ENCODE measurements around the gene ABI3BP. TPM values are rescaled to one million over a fixed set of nuclear protein-coding genes. Genes with fewer than 3 reads are reported as not detected.

Gene ABI3BP
- total RNA-seq, 1 donor from 2014 or later = 26.2 TPM

DNA sequence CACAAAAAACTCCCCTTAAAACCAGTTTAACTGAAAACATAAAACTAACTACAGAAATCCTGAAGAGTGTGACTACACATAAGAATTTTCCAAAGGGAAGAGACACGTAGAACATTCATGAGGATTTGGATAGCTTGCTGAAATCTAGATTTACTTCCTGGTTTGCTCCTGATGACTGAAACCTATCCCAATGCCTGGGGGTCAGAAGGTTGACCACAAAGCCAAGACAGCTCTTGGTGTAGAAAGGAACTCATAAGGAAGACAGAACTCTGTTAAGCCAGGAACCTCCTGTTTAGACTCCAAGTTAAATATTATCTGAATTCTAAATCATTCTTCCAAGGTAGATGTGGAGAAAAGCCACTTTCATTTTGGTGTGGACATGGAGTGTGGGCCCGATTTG is 191.1 kb downstream of the ABI3BP start:
- intact Hi-C loops (cut with DNase I) = no loop called here
- DNase-seq (ENCODE audit: low spot score) = no peak

DNA sequence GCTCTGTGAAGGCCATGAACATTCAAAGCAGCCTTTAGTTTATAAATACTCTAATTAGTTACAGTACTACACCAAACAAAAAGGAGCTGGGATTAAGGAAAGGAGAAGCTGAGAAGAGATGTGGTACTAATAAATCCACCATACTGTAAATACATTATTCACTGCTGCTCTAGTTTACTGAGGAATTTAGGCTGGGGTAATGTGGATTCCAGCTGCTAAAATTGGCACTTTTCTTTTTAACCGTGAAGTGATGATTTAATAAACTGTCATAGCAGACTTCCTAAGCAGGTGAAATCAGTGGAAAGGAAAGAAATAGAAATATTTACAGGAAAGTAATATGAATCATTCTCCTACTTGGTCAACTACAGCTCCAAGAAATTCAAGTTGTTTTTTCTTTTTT is 195.2 kb downstream of the ABI3BP start:
- no peak for DNase-seq (ENCODE audit: low spot score)
- intact Hi-C loops (cut with DNase I) = loop anchor here (10.0 kb wide), 1 partner anchor 333 kb away; no protein-coding TSS in a partner anchor

DNA sequence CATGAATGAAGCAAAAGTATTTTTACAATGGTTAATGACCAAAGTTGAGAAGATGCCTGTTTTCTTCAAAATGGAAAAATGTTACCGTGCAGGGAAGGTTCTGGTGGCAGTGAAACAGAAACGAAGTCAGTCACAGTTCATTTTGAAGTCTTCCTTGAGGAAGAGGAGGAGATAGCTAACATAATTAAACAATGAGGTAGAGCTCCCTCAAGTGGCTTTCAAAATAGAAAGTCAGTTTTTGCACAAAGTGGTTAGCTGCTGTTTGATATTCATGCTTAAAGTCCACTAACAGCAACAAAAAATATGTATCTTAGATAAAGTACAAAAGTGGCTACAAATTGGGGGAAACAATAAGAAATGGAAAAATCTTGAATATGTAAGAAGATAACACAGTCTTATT is 196.7 kb downstream of the ABI3BP start:
- intact Hi-C loops (cut with DNase I) = loop anchor here (10.0 kb wide), 1 partner anchor 332 kb away; no protein-coding TSS in a partner anchor
- no peak for DNase-seq (ENCODE audit: low spot score)

DNA sequence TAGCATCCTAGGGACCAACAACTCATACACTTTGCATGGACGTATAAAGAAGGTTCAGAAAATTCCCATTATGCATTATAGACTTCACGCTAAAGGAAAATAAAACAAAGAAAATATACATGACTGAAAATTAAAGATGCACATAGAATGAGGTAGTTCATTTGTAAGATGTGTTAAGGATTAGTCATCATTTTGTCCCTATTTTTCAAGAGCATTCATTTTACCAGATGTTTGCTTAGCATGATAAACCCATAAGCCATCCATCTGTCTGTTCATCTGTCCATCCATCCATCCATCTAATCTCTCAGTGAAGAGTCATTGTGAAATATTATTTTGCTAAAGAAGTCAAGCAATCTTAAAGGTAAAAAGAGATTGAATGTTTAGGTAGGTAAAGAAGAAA is 203.6 kb downstream of the ABI3BP start:
- intact Hi-C loops (cut with DNase I) = no loop called here
- no peak for DNase-seq (ENCODE audit: low spot score)

DNA sequence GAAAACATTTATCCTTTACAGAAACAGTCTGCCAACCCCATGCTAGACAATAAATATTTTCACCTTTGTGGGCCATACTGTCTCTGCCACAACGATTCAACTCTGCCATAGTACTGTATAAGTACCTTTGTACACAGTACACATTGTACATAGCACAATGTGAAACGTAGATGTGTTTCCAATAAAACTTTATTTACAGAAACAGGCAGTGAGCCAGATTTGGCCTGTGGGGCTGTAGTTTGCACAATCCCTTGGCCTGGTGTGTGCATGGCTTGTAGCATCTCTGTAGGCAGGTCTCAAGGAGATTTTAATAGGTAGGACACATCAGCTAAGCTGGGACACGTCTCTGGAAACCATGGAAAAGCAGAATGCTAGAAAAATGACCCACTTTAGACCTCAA is 209.6 kb downstream of the ABI3BP start:
- intact Hi-C loops (cut with DNase I) = no loop called here
- DNase-seq (ENCODE audit: low spot score) = no peak

DNA sequence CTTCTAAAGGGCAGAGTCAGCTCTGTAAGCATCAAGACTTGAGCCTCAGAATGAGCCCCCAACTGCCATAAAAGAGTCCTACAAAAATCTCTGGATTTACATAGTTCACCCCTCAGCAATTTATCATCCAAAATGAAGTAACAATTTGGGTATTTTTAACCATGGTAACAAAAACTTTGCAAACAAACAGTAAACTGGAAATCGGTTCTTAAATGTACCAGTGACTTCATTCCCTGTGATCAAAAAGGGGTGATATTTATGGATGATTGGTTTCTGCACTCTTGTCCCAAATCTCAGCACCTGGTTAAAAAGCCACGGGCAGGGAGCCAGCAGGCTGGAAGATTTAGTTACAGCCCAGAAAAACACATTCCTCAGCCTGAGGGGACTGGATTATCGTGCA is 210.3 kb downstream of the ABI3BP start:
- intact Hi-C loops (cut with DNase I) = no loop called here
- DNase-seq (ENCODE audit: low spot score) = no peak

DNA sequence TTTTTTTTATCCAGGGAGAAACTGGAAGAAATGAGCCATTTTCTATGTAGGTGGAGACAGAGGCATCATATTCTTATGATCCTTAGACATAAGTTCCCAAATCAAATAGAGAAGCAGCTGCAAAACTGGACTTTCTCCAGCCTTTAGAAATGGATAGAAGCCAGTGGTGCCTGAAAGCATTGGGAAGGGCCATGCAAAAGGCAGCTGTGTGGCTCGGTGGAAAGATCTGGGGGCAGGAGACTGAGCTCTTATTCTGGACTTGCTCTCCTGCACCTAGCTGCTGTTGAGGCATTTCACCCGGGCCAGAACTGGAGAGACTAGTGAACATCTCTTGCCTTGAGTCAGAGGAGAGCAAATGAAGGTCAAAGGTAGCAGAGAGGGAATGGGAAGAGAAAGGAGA is 210.9 kb downstream of the ABI3BP start:
- no peak for DNase-seq (ENCODE audit: low spot score)
- intact Hi-C loops (cut with DNase I) = no loop called here

DNA sequence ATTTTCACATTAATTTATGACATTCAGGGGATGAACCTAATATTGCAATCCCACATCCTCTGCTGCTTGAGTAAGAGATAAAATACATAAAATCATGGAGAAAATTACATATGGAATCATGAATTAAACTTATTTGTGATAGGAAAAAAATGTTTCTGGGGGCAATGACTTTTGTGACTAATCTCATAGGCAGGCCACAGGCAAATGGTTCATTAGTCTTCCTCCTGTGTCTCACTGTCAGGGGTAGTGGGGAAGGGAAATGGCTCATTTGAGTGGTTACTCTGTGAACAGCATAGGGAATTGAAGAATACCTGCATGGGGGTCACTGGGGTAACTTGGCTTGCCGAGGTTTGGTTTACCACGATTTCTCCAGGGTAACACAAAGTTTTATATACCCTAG is 211.9 kb downstream of the ABI3BP start:
- intact Hi-C loops (cut with DNase I) = no loop called here
- DNase-seq (ENCODE audit: low spot score) = no peak

DNA sequence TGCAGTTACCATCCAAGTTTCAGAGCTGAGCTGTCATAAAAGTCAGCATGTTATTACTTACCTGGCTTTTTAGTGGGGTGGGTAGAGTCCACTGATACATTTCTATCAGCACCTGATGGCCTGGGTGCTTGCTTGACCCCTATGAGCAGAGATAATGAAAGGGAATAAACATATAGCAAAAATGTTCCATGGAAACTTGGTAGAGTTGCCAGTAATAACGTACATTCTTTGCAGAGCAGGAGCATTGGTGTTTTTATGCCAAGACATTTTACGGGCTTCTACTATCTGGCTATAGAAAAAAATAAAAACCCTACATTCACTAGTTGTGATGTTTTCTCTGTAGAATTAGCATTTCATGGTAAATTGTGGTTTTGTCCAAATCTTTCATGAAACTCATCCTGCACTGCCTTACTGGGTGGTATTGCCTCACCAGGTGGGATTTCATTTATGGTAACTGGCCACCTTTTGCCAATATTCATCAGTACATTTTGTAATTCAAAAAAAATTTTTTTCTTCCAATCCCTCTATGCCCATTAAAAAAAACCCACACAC is 213.1 kb downstream of the ABI3BP start:
- intact Hi-C loops (cut with DNase I) = no loop called here
- no peak for DNase-seq (ENCODE audit: low spot score)

DNA sequence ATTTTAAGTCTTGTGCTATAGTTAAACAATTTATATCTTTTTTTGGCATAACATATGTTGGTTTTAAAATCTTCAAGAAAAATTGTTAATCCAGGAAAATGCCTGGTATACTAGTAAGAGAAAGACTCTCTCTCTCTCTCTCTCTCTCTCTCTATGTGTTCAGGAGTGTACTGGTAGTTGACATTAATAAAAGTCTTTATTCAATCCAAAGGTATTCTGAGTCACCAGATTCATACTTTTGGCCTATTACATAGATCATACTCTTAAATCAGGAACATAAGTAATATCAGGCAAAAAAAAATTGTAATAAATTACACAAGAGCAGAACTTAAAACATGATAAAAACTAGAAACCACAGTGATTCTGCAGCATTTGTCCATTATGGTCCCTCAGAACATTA is 213.7 kb downstream of the ABI3BP start:
- no peak for DNase-seq (ENCODE audit: low spot score)

DNA sequence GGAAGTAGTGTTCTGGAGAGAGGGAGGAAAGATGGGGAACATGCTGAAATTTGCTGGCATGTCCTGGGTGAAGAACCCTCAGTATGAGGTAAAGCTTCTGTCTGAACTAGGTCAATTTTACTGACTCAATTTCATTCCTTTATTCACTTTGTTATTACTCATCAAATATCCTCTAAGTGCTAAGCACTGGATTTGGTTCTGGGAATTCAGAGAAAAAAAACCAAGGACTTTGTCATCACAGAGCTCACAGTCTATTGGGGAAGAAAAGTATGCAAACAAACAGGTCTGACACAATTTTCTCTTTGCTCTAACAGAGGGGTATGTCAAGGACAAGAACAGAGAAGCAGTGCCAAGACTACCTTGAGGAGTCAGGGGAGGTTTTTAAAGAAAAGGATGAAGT is 215.9 kb downstream of the ABI3BP start:
- no peak for DNase-seq (ENCODE audit: low spot score)
- intact Hi-C loops (cut with DNase I) = no loop called here

More for the DNA sequence above, 213.7 kb downstream of the ABI3BP start:
- intact Hi-C loops (cut with DNase I) = no loop called here

DNA sequence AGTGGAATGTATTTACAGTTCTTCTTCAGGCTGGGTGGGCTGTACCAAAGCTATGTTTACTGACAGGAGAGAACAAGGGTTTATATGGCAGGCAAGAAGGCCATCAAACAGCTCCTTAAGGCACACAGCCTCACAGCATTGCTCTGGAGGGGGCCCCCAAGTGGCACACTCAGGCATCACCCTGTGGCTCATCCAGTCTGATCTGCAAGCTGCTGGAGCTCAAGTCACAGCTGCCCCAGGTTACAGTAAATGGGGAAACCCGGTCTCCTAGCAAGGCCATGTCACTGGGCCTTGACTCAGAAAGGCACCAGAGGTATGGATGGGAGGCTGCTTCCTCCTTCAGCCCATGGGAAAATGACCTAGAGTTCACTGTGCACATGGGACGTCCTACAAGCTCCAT is 216.5 kb downstream of the ABI3BP start:
- intact Hi-C loops (cut with DNase I) = no loop called here
- no peak for DNase-seq (ENCODE audit: low spot score)

DNA sequence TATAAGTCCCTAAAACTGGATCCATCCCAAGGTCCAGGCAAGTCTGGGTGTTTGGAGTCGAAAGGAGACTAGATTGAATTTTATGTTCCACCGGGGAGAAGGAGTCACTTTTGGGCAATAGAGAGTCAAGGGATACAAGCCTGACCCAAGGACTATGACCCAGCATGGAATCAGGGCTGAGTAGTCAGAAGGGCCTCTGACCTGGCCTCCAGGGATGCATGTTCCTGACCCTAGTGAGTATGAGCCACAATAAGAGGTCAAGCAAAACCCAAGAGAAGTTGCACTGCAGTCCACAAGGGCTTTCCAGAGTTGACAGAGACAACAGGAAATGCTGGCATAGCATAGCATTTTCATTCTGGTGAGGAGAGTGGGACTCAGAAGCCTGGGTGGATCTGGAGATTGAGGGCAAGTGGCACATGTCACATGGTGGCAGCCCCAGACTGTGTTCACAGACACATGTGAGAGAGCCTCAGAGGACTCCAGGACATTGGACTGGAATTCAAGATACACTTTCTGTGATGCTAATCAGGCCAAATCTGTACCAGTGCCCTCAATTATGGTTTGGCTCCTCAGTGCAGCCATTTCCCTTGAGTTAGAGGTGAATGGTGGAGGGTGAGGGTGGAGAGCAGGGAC is 217.0 kb downstream of the ABI3BP start:
- intact Hi-C loops (cut with DNase I) = no loop called here
- no peak for DNase-seq (ENCODE audit: low spot score)

DNA sequence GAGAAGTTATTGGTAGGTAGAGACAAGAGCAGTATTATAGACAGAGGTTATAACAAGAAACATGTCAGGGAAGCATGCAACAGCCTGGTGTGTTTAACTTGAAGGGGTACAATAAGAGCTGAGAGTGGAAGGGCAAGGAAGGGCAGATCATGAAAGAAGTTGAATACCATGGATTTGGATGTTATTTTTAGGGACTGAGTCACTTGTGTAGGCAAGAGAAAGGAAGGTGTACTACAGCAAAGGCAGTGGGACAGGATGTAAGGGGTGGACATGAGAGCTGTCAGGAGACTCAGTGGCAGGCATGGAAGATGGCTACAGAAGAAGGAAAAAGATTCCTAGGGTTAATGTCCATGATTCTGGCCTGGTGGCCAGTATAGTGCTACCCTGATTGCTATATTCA is 217.6 kb downstream of the ABI3BP start:
- no peak for DNase-seq (ENCODE audit: low spot score)
- intact Hi-C loops (cut with DNase I) = no loop called here

DNA sequence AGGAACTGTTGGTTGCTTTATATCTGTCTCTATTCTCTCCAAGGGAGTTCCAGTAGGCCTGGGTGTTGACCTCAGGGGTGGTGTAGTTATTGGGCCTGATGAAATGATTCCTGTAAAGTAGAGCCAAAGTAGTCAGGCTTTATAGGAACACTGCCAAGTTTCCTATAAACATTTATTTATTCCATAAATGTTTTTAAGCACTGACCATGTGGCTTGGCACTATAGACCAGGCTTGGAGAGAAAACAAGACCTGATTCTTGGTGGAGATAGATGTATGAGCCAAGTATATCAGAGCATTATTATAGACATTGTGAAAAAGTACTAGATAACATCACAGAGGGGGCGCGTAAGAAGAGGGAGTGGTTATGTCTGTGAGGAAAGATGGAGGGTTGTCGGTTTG is 218.0 kb downstream of the ABI3BP start:
- DNase-seq (ENCODE audit: low spot score) = no peak
- intact Hi-C loops (cut with DNase I) = no loop called here

DNA sequence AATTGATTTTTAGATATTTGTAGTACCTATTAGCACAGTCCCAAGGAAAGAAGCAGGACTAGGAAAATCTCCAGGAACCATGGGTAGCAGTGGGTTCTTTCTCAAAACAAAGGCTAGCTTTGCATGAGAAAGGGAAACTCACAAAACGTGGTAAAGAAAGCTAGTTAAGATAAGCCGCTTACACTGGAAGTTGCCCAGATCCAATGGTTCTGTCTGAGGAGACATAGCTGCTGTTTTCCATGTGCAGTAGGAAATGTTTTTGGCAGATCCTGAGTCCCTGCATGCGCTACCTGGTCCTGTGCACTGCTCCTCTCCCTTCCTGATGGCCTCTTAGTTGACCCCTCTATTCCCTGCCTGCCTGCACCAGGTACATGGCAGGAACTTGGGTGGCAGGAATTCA is 223.5 kb downstream of the ABI3BP start:
- intact Hi-C loops (cut with DNase I) = no loop called here
- no peak for DNase-seq (ENCODE audit: low spot score)

DNA sequence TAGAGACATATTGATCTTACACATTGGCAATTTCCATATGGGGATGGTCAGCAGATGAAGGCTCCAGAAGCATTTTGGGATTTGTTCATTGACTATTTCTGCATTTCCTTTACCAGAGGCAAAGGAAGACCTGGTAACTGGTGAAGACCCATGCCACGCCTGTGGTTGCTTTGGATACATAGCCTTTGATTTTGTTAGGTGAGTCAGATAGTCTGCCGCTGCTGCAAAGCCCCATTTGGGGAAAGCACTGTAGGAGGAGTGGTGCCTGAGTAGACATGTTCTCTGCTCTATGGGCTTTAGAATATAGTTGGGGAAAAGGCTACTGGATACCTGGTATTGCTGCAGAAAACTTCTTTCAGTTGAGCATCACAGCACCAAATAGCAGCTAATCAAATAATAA is 227.2 kb downstream of the ABI3BP start:
- intact Hi-C loops (cut with DNase I) = no loop called here

DNA sequence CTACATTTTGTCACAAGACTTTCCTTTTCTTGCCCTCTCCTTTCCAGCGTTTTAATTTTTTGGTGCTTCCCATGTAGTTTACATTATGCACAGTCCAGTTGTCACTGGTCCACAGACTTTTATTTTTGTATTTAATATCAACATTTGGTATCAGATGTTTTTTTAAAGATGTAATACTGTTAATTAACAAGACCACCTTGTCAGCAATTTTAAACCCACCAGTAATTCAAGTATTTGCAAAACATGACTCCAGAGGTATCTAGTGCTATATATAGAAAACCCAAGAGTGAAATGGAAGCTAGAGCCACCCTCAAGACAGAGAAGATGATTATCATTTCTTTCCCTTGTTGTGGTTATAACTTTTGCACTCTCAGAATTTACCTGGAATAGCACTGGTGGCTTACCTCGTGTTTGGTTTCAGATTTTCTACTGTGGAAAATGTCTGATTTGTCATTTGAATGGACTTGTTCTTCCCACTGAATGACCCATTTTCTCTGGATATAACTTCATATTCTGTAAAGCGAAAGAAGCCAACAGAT is 227.7 kb downstream of the ABI3BP start:
- DNase-seq (ENCODE audit: low spot score) = no peak
- intact Hi-C loops (cut with DNase I) = no loop called here

More for the DNA sequence above, 227.2 kb downstream of the ABI3BP start:
- DNase-seq (ENCODE audit: low spot score) = no peak

DNA sequence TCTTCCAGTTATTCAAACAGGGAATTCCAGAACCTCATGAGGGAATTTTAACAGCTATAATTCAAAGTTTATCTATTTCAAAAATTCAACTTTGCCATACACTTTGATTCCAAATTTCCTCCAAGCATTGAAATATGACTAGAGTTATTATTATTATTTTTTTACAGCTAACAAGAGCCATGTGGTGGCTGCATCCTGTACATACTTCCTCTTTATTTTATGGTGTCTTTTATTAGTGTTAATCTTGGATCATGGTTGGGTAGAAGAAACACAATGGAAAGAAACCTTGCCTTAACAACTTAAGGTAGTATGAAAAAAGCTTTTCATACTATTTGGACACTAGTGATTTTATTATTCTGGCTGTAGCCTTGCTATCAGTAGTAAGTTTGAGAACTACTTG is 231.3 kb downstream of the ABI3BP start:
- intact Hi-C loops (cut with DNase I) = no loop called here
- DNase-seq (ENCODE audit: low spot score) = no peak

DNA sequence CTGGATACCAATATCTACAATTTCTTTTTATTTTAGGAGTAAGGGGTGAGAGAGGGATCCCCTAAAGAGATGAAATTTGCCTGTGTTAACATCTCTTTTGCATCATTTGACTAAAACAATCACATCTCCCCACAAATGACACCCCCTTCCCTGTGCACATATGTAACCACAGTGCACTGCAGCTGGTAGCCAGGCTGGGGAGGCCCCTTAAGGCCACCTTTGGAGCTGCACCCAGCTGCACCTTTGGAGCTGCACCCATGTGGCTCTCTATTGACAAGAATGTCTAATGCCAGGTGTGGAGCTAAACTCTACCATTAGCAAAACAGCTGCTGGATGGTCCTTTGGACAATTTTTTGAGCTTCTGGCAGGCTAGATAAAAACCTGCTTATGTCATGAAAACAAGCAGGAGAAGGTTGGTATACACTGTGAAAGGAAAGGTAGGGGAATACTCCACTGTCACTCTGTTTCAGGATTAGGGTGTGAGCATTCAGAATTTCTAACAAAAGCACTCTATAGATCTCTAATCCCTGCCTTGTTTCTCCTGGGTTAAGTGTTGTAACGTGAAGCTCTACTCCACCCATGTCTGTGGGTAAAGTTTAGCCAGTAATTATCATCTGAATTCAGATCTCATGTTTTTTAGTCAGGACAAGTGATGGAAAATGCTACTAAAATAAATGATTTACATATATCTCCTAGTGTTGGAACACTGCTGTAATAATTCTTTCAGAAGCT is 231.8 kb downstream of the ABI3BP start:
- intact Hi-C loops (cut with DNase I) = no loop called here
- DNase-seq (ENCODE audit: low spot score) = no peak

DNA sequence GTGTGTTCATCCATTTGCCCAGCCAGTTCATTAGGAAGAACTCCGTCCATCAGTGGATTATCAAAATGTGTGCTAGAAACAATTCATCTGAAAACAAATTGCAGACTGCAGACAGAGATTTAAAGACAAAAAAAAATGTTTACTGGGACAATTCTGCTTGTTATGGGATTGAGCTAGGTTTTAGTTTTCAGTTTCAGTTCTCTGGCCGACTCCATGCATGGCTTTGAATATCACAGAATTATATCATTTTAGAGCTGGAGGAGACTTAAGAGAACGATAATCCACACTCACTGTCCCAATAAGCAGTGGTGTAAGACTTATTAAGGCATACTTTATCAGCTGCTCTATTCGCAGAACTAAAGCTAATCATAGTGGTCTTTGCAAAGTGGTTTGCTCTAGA is 232.8 kb downstream of the ABI3BP start:
- DNase-seq (ENCODE audit: low spot score) = no peak
- intact Hi-C loops (cut with DNase I) = no loop called here
